Neural progenitor cell (in vitro differentiated cells): Measurements from ENCODE around the gene OGFOD3. TPM values are rescaled to one million over a fixed set of nuclear protein-coding genes. Genes with fewer than 3 reads are reported as not detected.
"Not testable (repeated sequence)": the region's sequence is repeated elsewhere in the genome, so short reads cannot be mapped to it uniquely, and the experiment has no call there.

Experiments
- DNase-seq: peaks from one replicate; pipeline ENCODE4 v3.0.0-alpha.2; 2016; ENCODE audit warnings: low spot score
- H2AFZ ChIP-seq: fragments of 200-600 bp; sonication (generic); replicated peaks from 2 replicates; pipeline ENCODE4 v1.6.1; 2016; ENCODE audit warnings: antibody characterized with exemption
- H3F3A ChIP-seq: fragments of 200-600 bp; sonication (generic); 2 replicates; pipeline ENCODE4 v1.6.1; 2016; ENCODE audit warnings: antibody characterized with exemption, low read depth
- H3K27ac ChIP-seq: fragments of 200-600 bp; sonication (generic); 2 replicates; pipeline ENCODE4 v1.5.1; 2016; ENCODE audit warnings: mild to moderate bottlenecking
- H3K27me3 ChIP-seq: fragments of 200-600 bp; sonication (generic); 2 replicates; pipeline ENCODE4 v1.6.1; 2016; ENCODE audit warnings: mild to moderate bottlenecking, moderate library complexity
- H3K36me3 ChIP-seq: fragments of 200-600 bp; sonication (generic); 2 replicates; pipeline ENCODE4 v1.5.1; 2016
- H3K4me1 ChIP-seq: fragments of 200-600 bp; sonication (generic); 2 replicates; pipeline ENCODE4 v1.6.1; 2016; ENCODE audit warnings: mixed run types
- H3K4me2 ChIP-seq: fragments of 200-600 bp; sonication (generic); 2 replicates; pipeline ENCODE4 v1.6.1; 2016
- H3K4me3 ChIP-seq: fragments of 200-600 bp; sonication (generic); 2 replicates; pipeline ENCODE4 v1.5.1; 2016
- H3K79me2 ChIP-seq: fragments of 200-600 bp; sonication (generic); 2 replicates; pipeline ENCODE4 v1.6.1; 2016; ENCODE audit warnings: low read depth
- H3K9ac ChIP-seq: fragments of 200-600 bp; sonication (generic); 2 replicates; pipeline ENCODE4 v1.6.1; 2016
- H3K9me3 ChIP-seq: fragments of 200-600 bp; sonication (generic); 2 replicates; pipeline ENCODE4 v1.5.1; 2016; ENCODE audit warnings: low read depth
- H4K20me1 ChIP-seq: fragments of 200-600 bp; sonication (generic); 2 replicates; pipeline ENCODE4 v1.6.1; 2016; ENCODE audit warnings: low read depth
- H3K27ac Mint-ChIP-seq: 3 replicates; pipeline ENCODE4 v1.8.0; 2021; ENCODE audit warnings: mixed read lengths
- H3K27me3 Mint-ChIP-seq: 2 replicates; pipeline ENCODE4 v1.8.0; 2022; ENCODE audit warnings: low read depth, mild to moderate bottlenecking, inconsistent platforms, moderate library complexity, mixed read lengths; ENCODE audit not compliant: insufficient read depth
- H3K36me3 Mint-ChIP-seq: 3 replicates; pipeline ENCODE4 v1.8.0; 2021; ENCODE audit warnings: mixed read lengths
- H3K4me1 Mint-ChIP-seq: 3 replicates; pipeline ENCODE4 v1.8.0; 2021; ENCODE audit warnings: mixed read lengths
- H3K4me3 Mint-ChIP-seq: 3 replicates; pipeline ENCODE4 v1.8.0; 2021; ENCODE audit warnings: mild to moderate bottlenecking, moderate library complexity, mixed read lengths
- H3K9me3 Mint-ChIP-seq: 3 replicates; pipeline ENCODE4 v1.8.0; 2020; ENCODE audit warnings: mixed read lengths
- CTCF ChIP-seq: fragments of 200-600 bp; sonication (generic); IDR thresholded peaks from 2 replicates; pipeline ENCODE4 v1.5.1; 2017; ENCODE audit warnings: antibody characterized with exemption, mild to moderate bottlenecking
- EZH2 ChIP-seq: fragments of 200-600 bp; sonication (generic); IDR thresholded peaks from 2 replicates; pipeline ENCODE4 v1.6.1; 2017; ENCODE audit warnings: antibody characterized with exemption, mild to moderate bottlenecking, moderate library complexity
- EZH2phosphoT487 ChIP-seq: fragments of 200-600 bp; sonication (generic); IDR thresholded peaks from 2 replicates; pipeline ENCODE4 v1.6.1; 2017; ENCODE audit warnings: antibody characterized with exemption
- total RNA-seq: library from RNA; depleted of rRNA; stranded (reverse); fragments of >200 nt; gene quantifications from 2 replicates; pipeline ENCODE4 v1.2.3, GENCODE V29; 2015; ENCODE audit warnings: low replicate concordance

The OGFOD3 gene
- total RNA-seq, 1 donor from 2014 or later, result 26.8 TPM

DNA sequence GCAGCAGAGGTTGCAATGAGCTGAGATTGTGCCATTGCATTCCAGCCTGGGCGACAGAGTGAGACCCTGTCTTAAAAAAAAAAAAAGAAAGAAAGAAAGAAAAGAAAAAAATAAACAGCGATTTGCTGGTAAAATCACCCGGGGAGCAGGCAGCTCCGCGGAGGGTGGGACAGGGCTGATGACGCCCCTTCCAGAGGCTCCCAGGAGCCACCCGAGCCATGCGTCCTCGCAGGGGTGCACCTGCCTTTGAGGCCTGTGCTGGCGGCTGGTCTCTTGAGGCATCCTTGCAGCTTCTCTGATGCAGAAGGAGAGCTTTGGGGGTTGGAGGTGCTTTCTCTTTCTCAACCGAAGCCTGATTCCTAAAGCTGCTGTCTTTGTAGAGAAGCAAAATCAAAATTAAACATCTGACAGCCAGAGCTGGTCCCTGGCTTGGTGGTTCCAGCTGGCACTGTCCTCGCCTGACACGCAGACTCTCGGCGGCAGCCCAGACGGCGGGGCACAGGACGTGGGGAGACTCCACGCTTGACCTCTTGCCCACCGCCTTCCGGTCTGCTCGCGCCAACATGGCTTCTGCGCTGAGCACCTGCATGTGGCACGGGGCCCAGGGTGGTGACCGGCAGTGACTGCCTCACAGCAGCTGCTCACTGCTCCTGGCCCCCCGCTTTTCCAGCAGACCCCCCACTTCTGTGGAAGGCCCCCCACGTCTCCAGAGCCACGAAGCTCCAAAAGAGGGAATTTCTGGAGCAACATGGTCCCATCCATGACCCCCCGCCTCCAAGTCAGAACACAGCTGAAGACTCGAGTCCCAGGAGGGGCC lies 40.3 kb downstream of the OGFOD3 start:
- Histone ChIP-seq H3K9me3 (no peaks in the 10 kb centered on the region), H3K79me2 (no peaks in the 10 kb centered on the region), H3K36me3 (no peaks in the 10 kb centered on the region), H3K27ac (no peak overlapping the region), H4K20me1 (no peaks in the 10 kb centered on the region), H3K4me3 (no peak overlapping the region), H3K27me3 (peaks cover 6% of the 10 kb centered on the region), H3K4me2 (no peak overlapping the region), H2AFZ (no peak overlapping the region), H3F3A (no peaks in the 10 kb centered on the region), H3K9ac (no peak overlapping the region), H3K4me1 (no peaks in the 10 kb centered on the region)
- Mint-ChIP-seq H3K4me3 (no peak overlapping the region), H3K27me3 (peaks cover 4% of the 10 kb centered on the region), H3K4me1 (peaks cover 31% of the 10 kb centered on the region), H3K9me3 (no peaks in the 10 kb centered on the region), H3K36me3 (no peaks in the 10 kb centered on the region), H3K27ac (no peak overlapping the region)
- TF ChIP-seq EZH2, result no peak
- TF ChIP-seq EZH2phosphoT487, result no peak
- TF ChIP-seq CTCF, result no peak
- no peak for DNase-seq

DNA sequence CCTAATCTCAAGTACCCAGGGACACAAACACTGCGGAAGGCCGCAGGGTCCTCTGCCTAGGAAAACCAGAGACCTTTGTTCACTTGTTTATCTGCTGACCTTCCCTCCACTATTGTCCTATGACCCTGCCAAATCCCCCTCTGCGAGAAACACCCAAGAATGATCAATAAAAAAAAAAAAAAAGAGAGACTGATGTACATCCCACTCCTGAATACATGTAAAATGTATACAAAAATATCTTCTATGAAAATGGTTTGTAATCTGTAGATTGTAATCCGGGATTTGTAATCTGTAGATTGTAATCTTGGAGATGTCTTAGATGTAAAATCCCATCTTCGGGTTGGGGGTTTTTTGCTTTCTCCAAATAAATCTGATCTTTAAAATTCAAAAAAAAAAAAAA lies 41.1 kb downstream of the OGFOD3 start:
- not testable (repeated sequence) for H3K4me3 ChIP-seq, H3K27ac Mint-ChIP-seq, H3K36me3 ChIP-seq, H3K36me3 Mint-ChIP-seq, H3K9ac ChIP-seq, H3K4me1 ChIP-seq, H3K4me3 Mint-ChIP-seq, H3K79me2 ChIP-seq, H3K27ac ChIP-seq, DNase-seq, H3F3A ChIP-seq, H3K4me2 ChIP-seq, H2AFZ ChIP-seq, H3K9me3 Mint-ChIP-seq, H3K9me3 ChIP-seq, H4K20me1 ChIP-seq
- peaks cover 38% of the 10 kb centered on the region for H3K4me1 Mint-ChIP-seq
- H3K27me3 ChIP-seq, result peaks cover 14% of the 10 kb centered on the region
- peaks cover 11% of the 10 kb centered on the region for H3K27me3 Mint-ChIP-seq

DNA sequence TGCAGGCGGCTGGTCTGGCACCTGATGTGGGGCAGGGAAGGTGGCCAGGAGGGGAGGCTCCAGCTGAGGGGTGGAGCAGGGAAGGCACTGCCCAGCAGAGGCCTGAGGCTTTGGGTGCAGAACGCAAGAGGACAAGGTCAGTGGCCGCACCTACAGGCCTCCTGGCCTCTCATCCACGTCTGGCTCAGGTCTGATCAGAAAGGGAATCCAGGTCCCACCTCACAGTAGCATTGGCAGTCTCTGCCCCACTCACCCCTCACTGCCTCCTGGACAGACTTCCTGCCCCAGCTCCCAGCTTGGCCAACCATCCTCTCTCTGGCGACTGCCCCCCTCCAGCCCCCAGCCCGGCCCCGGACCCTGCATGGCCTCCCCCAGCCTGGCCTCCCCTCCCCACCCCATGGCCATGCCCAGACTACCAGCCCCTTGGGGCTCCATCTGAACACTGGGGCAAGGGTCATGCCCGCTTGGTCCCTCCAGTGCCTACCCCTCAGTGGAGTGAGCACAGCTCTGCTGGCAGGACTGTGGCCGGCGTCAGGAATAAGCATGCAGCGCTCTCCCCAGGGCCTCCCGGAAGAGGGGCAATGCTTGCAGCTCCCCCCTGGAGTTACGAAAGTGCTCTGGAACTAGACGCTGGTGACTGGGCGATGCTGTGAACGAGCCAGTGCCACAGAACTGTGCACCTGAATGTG lies 42.2 kb downstream of the OGFOD3 start:
- H3K4me1 Mint-ChIP-seq, result peaks cover 35% of the 10 kb centered on the region
- Histone ChIP-seq H3K4me3 (no peak overlapping the region), H3K4me2 (no peak overlapping the region), H3K27me3 (peaks cover 25% of the 10 kb centered on the region), H4K20me1 (no peaks in the 10 kb centered on the region), H3K9ac (no peak overlapping the region), H3K79me2 (no peaks in the 10 kb centered on the region), H3F3A (peaks cover 6% of the 10 kb centered on the region), H3K9me3 (no peaks in the 10 kb centered on the region), H3K4me1 (peaks cover 11% of the 10 kb centered on the region), H3K36me3 (no peaks in the 10 kb centered on the region), H2AFZ (no peak overlapping the region), H3K27ac (no peak overlapping the region)
- H3K27ac Mint-ChIP-seq, result peak overlapping the region; percentile 29
- no peaks in the 10 kb centered on the region for H3K9me3 Mint-ChIP-seq
- H3K27me3 Mint-ChIP-seq, result peaks cover 11% of the 10 kb centered on the region
- DNase-seq, result no peak
- no peaks in the 10 kb centered on the region for H3K36me3 Mint-ChIP-seq
- H3K4me3 Mint-ChIP-seq, result no peak overlapping the region
- no peak for TF ChIP-seq EZH2
- no peak for TF ChIP-seq CTCF
- no peak for TF ChIP-seq EZH2phosphoT487
